Lower leg skin (tissue), 3 donors: Measurements from ENCODE around the gene CELA2B.
"Not testable (repeated sequence)": the region's sequence is repeated elsewhere in the genome, so short reads cannot be mapped to it uniquely, and the experiment has no call there.

ENCODE experiments used
- CTCF ChIP-seq, 3 donors: fragments of 450-650 bp; IDR thresholded peaks; one replicate each; pipeline ENCODE4 v1.5.1; 2016; ENCODE audit warnings: antibody characterized with exemption in 3 of 3, mild to moderate bottlenecking in 3 of 3, moderate library complexity in 2 of 3
- POLR2A ChIP-seq, 2 donors: fragments of 450-650 bp; IDR thresholded peaks; one replicate each; pipeline ENCODE4 v1.6.1; 2016 to 2017; ENCODE audit warnings: antibody characterized with exemption in 2 of 2, mild to moderate bottlenecking in 1 of 2, moderate library complexity in 1 of 2

- not testable (repeated sequence) for TF ChIP-seq CTCF, POLR2A (IDR thresholded peaks at IDR 0.05)
Measured at GRCh38 chr1:15469821-15470448, 6.0 kb upstream of the CELA2B start.
